Vagina (tissue), 2 donors: ENCODE data around the gene ZNF410. TPM values are rescaled to one million over a fixed set of nuclear protein-coding genes. Genes with fewer than 3 reads are reported as not detected.

Source experiments
- DNase-seq, 2 donors: peaks; one replicate each; pipeline ENCODE4 v3.0.0-alpha.2; 2017; ENCODE audit errors: extremely low spot score in 2 of 2
- H3K27ac ChIP-seq: fragments of 200-600 bp; sonication (generic); one replicate; pipeline ENCODE4 v1.5.1; 2019
- H3K27me3 ChIP-seq: fragments of 200-600 bp; sonication (generic); one replicate; pipeline ENCODE4 v1.5.1; 2019
- H3K36me3 ChIP-seq, 2 donors: fragments of 200-600 bp; sonication (generic); one replicate each; pipeline ENCODE4 v1.5.1; 2017 to 2019
- H3K4me1 ChIP-seq: fragments of 200-600 bp; sonication (generic); one replicate; pipeline ENCODE4 v1.5.1; 2019
- H3K4me3 ChIP-seq, 2 donors: fragments of 200-600 bp; sonication (generic); 1 replicate in 1 of 2; 2 replicates in 1 of 2; pipeline ENCODE4 v1.5.1; 2016 to 2019
- H3K9me3 ChIP-seq: fragments of 200-600 bp; sonication (generic); one replicate; pipeline ENCODE4 v1.5.1; 2019
- POLR2A ChIP-seq, 2 donors: fragments of 450-650 bp; IDR thresholded peaks; one replicate each; pipeline ENCODE4 v1.6.1; 2017; ENCODE audit warnings: antibody characterized with exemption in 2 of 2, mild to moderate bottlenecking in 2 of 2, moderate library complexity in 2 of 2
- POLR2AphosphoS5 ChIP-seq, 2 donors: sonication (generic); formaldehyde crosslinking; IDR thresholded peaks; one replicate each; pipeline ENCODE4 v1.9.0; 2017; ENCODE audit warnings: antibody characterized with exemption in 2 of 2, mild to moderate bottlenecking in 2 of 2, low read depth in 1 of 2; ENCODE audit not compliant: insufficient read depth in 1 of 2
- intact Hi-C: fragments of 100-400 bp; cut with DNase I; formaldehyde crosslinking; loops from one replicate; pipeline ENCODE4 v1.15.1; 2023
- small RNA-seq: library from RNA; depleted of rRNA; stranded (forward); fragments of <200 nt; gene quantifications from one replicate; pipeline ENCODE3, GENCODE V24; 2016
- total RNA-seq: library from RNA; depleted of rRNA; stranded (reverse); fragments of >200 nt; gene quantifications from one replicate; pipeline ENCODE4 v1.2.3, GENCODE V29; 2016
- TF ChIP-seq, protein P1 (sequence below), 3 experiments: fragments of 450-650 bp in 2 of 3; fragments of 200-600 bp in 1 of 3; sonication (generic) in 1 of 3; IDR thresholded peaks; one replicate each; pipeline ENCODE4 v1.5.1; 2017 to 2019; ENCODE audit warnings: antibody characterized with exemption in 3 of 3, mild to moderate bottlenecking in 2 of 3, moderate library complexity in 2 of 3

The ZNF410 gene
- total RNA-seq, 1 donor from 2014 or later: 36.6 TPM

GRCh38 chr14:73968885-73969284, 82.2 kb downstream of the ZNF410 start:
- Histone ChIP-seq H3K4me3 (no peak overlapping the region), H3K27ac (no peak overlapping the region), H3K27me3 (no peaks in the 10 kb centered on the region), H3K9me3 (no peaks in the 10 kb centered on the region), H3K36me3 (peaks cover 0 to 37% of the 10 kb centered on the region in 2 donors), H3K4me1 (no peaks in the 10 kb centered on the region)
- intact Hi-C loops: no loop called here
- DNase-seq: no peak
- TF ChIP-seq, protein P1, sequence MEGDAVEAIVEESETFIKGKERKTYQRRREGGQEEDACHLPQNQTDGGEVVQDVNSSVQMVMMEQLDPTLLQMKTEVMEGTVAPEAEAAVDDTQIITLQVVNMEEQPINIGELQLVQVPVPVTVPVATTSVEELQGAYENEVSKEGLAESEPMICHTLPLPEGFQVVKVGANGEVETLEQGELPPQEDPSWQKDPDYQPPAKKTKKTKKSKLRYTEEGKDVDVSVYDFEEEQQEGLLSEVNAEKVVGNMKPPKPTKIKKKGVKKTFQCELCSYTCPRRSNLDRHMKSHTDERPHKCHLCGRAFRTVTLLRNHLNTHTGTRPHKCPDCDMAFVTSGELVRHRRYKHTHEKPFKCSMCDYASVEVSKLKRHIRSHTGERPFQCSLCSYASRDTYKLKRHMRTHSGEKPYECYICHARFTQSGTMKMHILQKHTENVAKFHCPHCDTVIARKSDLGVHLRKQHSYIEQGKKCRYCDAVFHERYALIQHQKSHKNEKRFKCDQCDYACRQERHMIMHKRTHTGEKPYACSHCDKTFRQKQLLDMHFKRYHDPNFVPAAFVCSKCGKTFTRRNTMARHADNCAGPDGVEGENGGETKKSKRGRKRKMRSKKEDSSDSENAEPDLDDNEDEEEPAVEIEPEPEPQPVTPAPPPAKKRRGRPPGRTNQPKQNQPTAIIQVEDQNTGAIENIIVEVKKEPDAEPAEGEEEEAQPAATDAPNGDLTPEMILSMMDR (IDR thresholded peaks at IDR 0.05): no peak
- TF ChIP-seq POLR2A (IDR thresholded peaks at IDR 0.05) (no peak), POLR2AphosphoS5 (IDR thresholded peaks at IDR 0.05; ENCODE audit: insufficient read depth in 1 of 2, low read depth in 1 of 2) (no peak)

DNA sequence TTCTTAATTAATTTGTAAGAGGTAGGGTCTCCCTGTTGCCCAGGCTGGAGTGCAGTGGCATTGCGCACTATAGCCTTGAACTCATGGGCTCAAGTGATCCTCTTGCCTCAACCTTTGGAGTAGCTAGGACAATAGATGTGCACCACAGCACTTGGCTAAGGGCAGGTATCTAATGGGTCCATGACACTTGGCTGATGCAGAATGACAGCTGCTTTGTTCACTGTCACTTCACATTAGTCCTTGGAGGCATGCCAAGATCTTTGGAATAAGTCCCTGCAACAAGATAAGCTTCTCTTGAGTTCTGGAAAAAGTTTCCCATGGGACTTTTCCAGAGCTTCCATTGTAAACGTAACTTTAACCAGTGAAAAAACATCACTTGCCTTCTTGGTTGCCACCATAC, 86.8 kb downstream of the ZNF410 start:
- TF ChIP-seq POLR2A (IDR thresholded peaks at IDR 0.05): no peak
- no peak for TF ChIP-seq POLR2AphosphoS5 (IDR thresholded peaks at IDR 0.05; ENCODE audit: insufficient read depth in 1 of 2, low read depth in 1 of 2)
- TF ChIP-seq, protein P1 (IDR thresholded peaks at IDR 0.05): no peak
- Histone ChIP-seq H3K4me3 (no peak overlapping the region), H3K36me3 (peaks cover 0 to 25% of the 10 kb centered on the region in 2 donors), H3K9me3 (no peaks in the 10 kb centered on the region), H3K27me3 (no peaks in the 10 kb centered on the region), H3K4me1 (no peaks in the 10 kb centered on the region), H3K27ac (no peak overlapping the region)
- no peak for DNase-seq
- intact Hi-C loops: no loop called here

- DNase-seq: no peak
These were observed 89.5 kb downstream of the ZNF410 start for GRCh38 chr14:73976125-73976524.

GRCh38 chr14:73977896-73978295, 91.2 kb downstream of the ZNF410 start:
- H3K4me3 ChIP-seq: no peak overlapping the region
- no peaks in the 10 kb centered on the region for H3K27me3 ChIP-seq
- H3K36me3 ChIP-seq: peaks cover 0 to 14% of the 10 kb centered on the region in 2 donors
- no peak for TF ChIP-seq POLR2AphosphoS5 (IDR thresholded peaks at IDR 0.05; ENCODE audit: insufficient read depth in 1 of 2, low read depth in 1 of 2)
- TF ChIP-seq POLR2A (IDR thresholded peaks at IDR 0.05): no peak
- TF ChIP-seq, protein P1 (IDR thresholded peaks at IDR 0.05): no peak
- no peak for DNase-seq
- intact Hi-C loops: no loop called here
- no peak overlapping the region for H3K27ac ChIP-seq
- no peaks in the 10 kb centered on the region for H3K9me3 ChIP-seq
- H3K4me1 ChIP-seq: no peaks in the 10 kb centered on the region

More at GRCh38 chr14:73976125-73976524, 89.5 kb downstream of the ZNF410 start:
- intact Hi-C loops: no loop called here
- H3K27ac ChIP-seq: no peak overlapping the region
- H3K36me3 ChIP-seq: peaks cover 0 to 10% of the 10 kb centered on the region in 2 donors
- H3K9me3 ChIP-seq: no peaks in the 10 kb centered on the region
- TF ChIP-seq POLR2AphosphoS5 (IDR thresholded peaks at IDR 0.05; ENCODE audit: insufficient read depth in 1 of 2, low read depth in 1 of 2) (no peak), POLR2A (IDR thresholded peaks at IDR 0.05) (no peak)
- TF ChIP-seq, protein P1 (IDR thresholded peaks at IDR 0.05): no peak
- no peaks in the 10 kb centered on the region for H3K4me1 ChIP-seq
- H3K4me3 ChIP-seq: no peak overlapping the region
- H3K27me3 ChIP-seq: no peaks in the 10 kb centered on the region

Small RNAs within 50 kb of the gene (small RNA-seq; reads per million reads assigned to genes)
- gene AC005520.4: not detected
- gene RF00019: not detected

Other genes with a start within 250 kb of the ZNF410 start
- gene DNAL1, start 241.9 kb upstream of the ZNF410 start, total RNA-seq: 4.7 TPM
- 35.4 TPM for gene PNMA1, start 172.5 kb upstream of the ZNF410 start, total RNA-seq
- 5.6 TPM for gene PTGR2, start 35.0 kb upstream of the ZNF410 start, total RNA-seq
- gene FAM161B, start 63.2 kb downstream of the ZNF410 start, total RNA-seq: 5.2 TPM
- gene COQ6, start 63.4 kb downstream of the ZNF410 start, total RNA-seq: 27.3 TPM
- 8.6 TPM for gene ENTPD5, start 132.4 kb downstream of the ZNF410 start, total RNA-seq
- gene BBOF1, start 132.5 kb downstream of the ZNF410 start, total RNA-seq: 5.6 TPM
- gene ALDH6A1, start 197.6 kb downstream of the ZNF410 start, total RNA-seq: 20.9 TPM
- gene LIN52, start 198.1 kb downstream of the ZNF410 start, total RNA-seq: 5.9 TPM